ENCODE measurements around the gene BLZF1. TPM values are rescaled to one million over a fixed set of nuclear protein-coding genes. Genes with fewer than 3 reads are reported as not detected.

Gene BLZF1
- polyA plus RNA-seq, 1 donor from 2014 or later, result 19.9 TPM

- H2AFZ ChIP-seq (ENCODE audit: low read depth, low read length), result no peak overlapping the region
- no peak overlapping the region for H3K4me3 ChIP-seq (ENCODE audit: low read length)
- no peak overlapping the region for H3K9ac ChIP-seq (ENCODE audit: low read length)
- peaks cover 9% of the 10 kb centered on the region for H3K79me2 ChIP-seq (replicated peaks; ENCODE audit: insufficient read depth, low read length)
- no peak overlapping the region for H3K27ac ChIP-seq (ENCODE audit: low read length)
- H3K36me3 ChIP-seq (ENCODE audit: insufficient read depth, low read length), result no peaks in the 10 kb centered on the region
- H3K9me3 ChIP-seq (ENCODE audit: low read length), result peaks cover 5% of the 10 kb centered on the region
- no peaks in the 10 kb centered on the region for H3K27me3 ChIP-seq (ENCODE audit: insufficient read depth, low read depth, low read length)
- no peaks in the 10 kb centered on the region for H4K20me1 ChIP-seq (ENCODE audit: insufficient read depth)
- no peak overlapping the region for H3K4me2 ChIP-seq (ENCODE audit: low read length)
- no peaks in the 10 kb centered on the region for H3K9me2 ChIP-seq (ENCODE audit: insufficient read depth, low read length)
- TF ChIP-seq CTCF (IDR thresholded peaks at IDR 0.05; ENCODE audit: poor library complexity, severe bottlenecking), result peak; percentile 89
- no peak for TF ChIP-seq EP300 (conservative IDR thresholded peaks at IDR 0.05; ENCODE audit: poor library complexity, severe bottlenecking)
- peak; percentile 95 for TF ChIP-seq SMC3 (conservative IDR thresholded peaks at IDR 0.05; ENCODE audit: poor library complexity)
- no peak for TF ChIP-seq POLR2AphosphoS5 (IDR thresholded peaks at IDR 0.05)
- peak; percentile 94 for TF ChIP-seq RAD21 (conservative IDR thresholded peaks at IDR 0.05)
- no peaks in the 10 kb centered on the region for H3F3A ChIP-seq (ENCODE audit: insufficient read depth, low read length, poor library complexity, severe bottlenecking)
Measured at GRCh38 chr1:169348383-169349036, 19.5 kb upstream of the BLZF1 start.

GRCh38 chr1:169360415-169360814 is 7.6 kb upstream of the BLZF1 start:
- H3K9me2 ChIP-seq (ENCODE audit: insufficient read depth, low read length), result no peaks in the 10 kb centered on the region
- TF ChIP-seq RAD21 (conservative IDR thresholded peaks at IDR 0.05) (no peak), EZH2 (IDR thresholded peaks at IDR 0.05; ENCODE audit: borderline replicate concordance, insufficient read depth, low read length, poor library complexity, severe bottlenecking) (no peak), MXI1 (conservative IDR thresholded peaks at IDR 0.05; ENCODE audit: poor library complexity, severe bottlenecking) (no peak), POLR2AphosphoS5 (IDR thresholded peaks at IDR 0.05) (no peak), CTCF (IDR thresholded peaks at IDR 0.05; ENCODE audit: poor library complexity, severe bottlenecking) (no peak), REST (IDR thresholded peaks at IDR 0.05; ENCODE audit: borderline replicate concordance) (no peak), SMC3 (conservative IDR thresholded peaks at IDR 0.05; ENCODE audit: poor library complexity) (no peak), TAF1 (IDR thresholded peaks at IDR 0.05; ENCODE audit: low read depth) (no peak), EP300 (conservative IDR thresholded peaks at IDR 0.05; ENCODE audit: poor library complexity, severe bottlenecking) (no peak)
- no peak overlapping the region for H2AFZ ChIP-seq (ENCODE audit: low read depth, low read length)
- no peaks in the 10 kb centered on the region for H4K20me1 ChIP-seq (ENCODE audit: insufficient read depth)
- no peak overlapping the region for H3K9ac ChIP-seq (ENCODE audit: low read length)
- H3K4me3 ChIP-seq (ENCODE audit: low read length), result no peak overlapping the region
- H3K27ac ChIP-seq (ENCODE audit: low read length), result no peak overlapping the region
- H3K9me3 ChIP-seq (ENCODE audit: low read length), result no peaks in the 10 kb centered on the region
- H3K4me2 ChIP-seq (ENCODE audit: low read length), result no peak overlapping the region
- no peaks in the 10 kb centered on the region for H3K36me3 ChIP-seq (ENCODE audit: insufficient read depth, low read length)
- no peaks in the 10 kb centered on the region for H3F3A ChIP-seq (ENCODE audit: insufficient read depth, low read length, poor library complexity, severe bottlenecking)
- H3K27me3 ChIP-seq (ENCODE audit: insufficient read depth, low read depth, low read length), result no peaks in the 10 kb centered on the region
- peaks cover 14% of the 10 kb centered on the region for H3K79me2 ChIP-seq (replicated peaks; ENCODE audit: insufficient read depth, low read length)

Data from neural cell (in vitro differentiated cells).